SKM-1 treated with dmso at 0.1 percent for 144 hours (cell line): Measurements from ENCODE around the gene CNGA2.

ENCODE experiments used
- DNase-seq: peaks from one replicate; lab custom pipeline; 2025; ENCODE audit not compliant: unreplicated experiment; lab: John Stamatoyannopoulos, UW

CNGA2 gene

GRCh38 chrX:151750511-151750910, 16.0 kb downstream of the CNGA2 start:
- no peak for DNase-seq

- no peak for DNase-seq
These were observed 18.3 kb downstream of the CNGA2 start for GRCh38 chrX:151752847-151753246.

GRCh38 chrX:151753313-151754046, 18.9 kb downstream of the CNGA2 start:
- peak; percentile 10 for DNase-seq

GRCh38 chrX:151754047-151754429, 19.5 kb downstream of the CNGA2 start:
- no peak for DNase-seq

GRCh38 chrX:151754641-151755215, 20.2 kb downstream of the CNGA2 start:
- DNase-seq = no peak

- DNase-seq = no peak
These were observed 24.6 kb downstream of the CNGA2 start for GRCh38 chrX:151759041-151759708.

GRCh38 chrX:151762802-151763201, 28.3 kb downstream of the CNGA2 start:
- no peak for DNase-seq

- no peak for DNase-seq
These were observed 29.2 kb downstream of the CNGA2 start for GRCh38 chrX:151763711-151764110.

GRCh38 chrX:151765026-151765425, 30.5 kb downstream of the CNGA2 start:
- DNase-seq = no peak

GRCh38 chrX:151771726-151772125, 37.2 kb downstream of the CNGA2 start:
- DNase-seq = no peak

GRCh38 chrX:151773434-151773833, 38.9 kb downstream of the CNGA2 start:
- no peak for DNase-seq

- no peak for DNase-seq
These were observed 39.9 kb downstream of the CNGA2 start for GRCh38 chrX:151774421-151774820.

GRCh38 chrX:151776181-151776731, 41.7 kb downstream of the CNGA2 start:
- no peak for DNase-seq

- DNase-seq = no peak
These were observed 42.4 kb downstream of the CNGA2 start for GRCh38 chrX:151776936-151777335.

- DNase-seq = no peak
These were observed 44.7 kb downstream of the CNGA2 start for GRCh38 chrX:151779258-151779657.

- DNase-seq = no peak
These were observed 46.1 kb downstream of the CNGA2 start for GRCh38 chrX:151780621-151781020.

GRCh38 chrX:151789179-151789800, 54.7 kb downstream of the CNGA2 start:
- no peak for DNase-seq

- no peak for DNase-seq
These were observed 56.1 kb downstream of the CNGA2 start for GRCh38 chrX:151790481-151791160.

- no peak for DNase-seq
These were observed 57.4 kb downstream of the CNGA2 start for GRCh38 chrX:151791961-151792360.

GRCh38 chrX:151792505-151792904, 58.0 kb downstream of the CNGA2 start:
- DNase-seq = no peak

GRCh38 chrX:151793886-151794285, 59.3 kb downstream of the CNGA2 start:
- no peak for DNase-seq
